HG03045 (cell line): ENCODE measurements around the gene RAVER1.
"Not testable (repeated sequence)": the region's sequence is repeated elsewhere in the genome, so short reads cannot be mapped to it uniquely, and the experiment has no call there.

Source experiments
- ATAC-seq: cut with Tn5 transposase; IDR thresholded peaks from one replicate; pipeline ENCODE4 v1.9.1; 2021; ENCODE audit warnings: mild to moderate bottlenecking, moderate library complexity; ENCODE audit not compliant: unreplicated experiment

The RAVER1 gene

GRCh38 chr19:10291554-10292205, 41.6 kb downstream of the RAVER1 start:
- no peak for ATAC-seq

GRCh38 chr19:10290876-10291553, 42.3 kb downstream of the RAVER1 start:
- ATAC-seq, result no peak

GRCh38 chr19:10290357-10290875, 42.9 kb downstream of the RAVER1 start:
- ATAC-seq, result no peak

- ATAC-seq, result no peak
Observed at GRCh38 chr19:10289836-10290356, 43.4 kb downstream of the RAVER1 start, which contains the start of gene ICAM5. Gene ICAM5, plus strand, starts transcription at chr19:10289952. Its CDS starts 92 bp downstream, at chr19:10290044.

- no peak for ATAC-seq
Observed at GRCh38 chr19:10289167-10289835, 44.0 kb downstream of the RAVER1 start.

GRCh38 chr19:10288662-10289166, 44.6 kb downstream of the RAVER1 start:
- no peak for ATAC-seq

- no peak for ATAC-seq
Observed at GRCh38 chr19:10286803-10287737, 46.3 kb downstream of the RAVER1 start, which contains the start of gene ICAM4. Gene ICAM4, plus strand, starts transcription at chr19:10286955. Its CDS starts 58 bp downstream, at chr19:10287013.

- ATAC-seq, result no peak
Observed at GRCh38 chr19:10285393-10285792, 47.9 kb downstream of the RAVER1 start.

GRCh38 chr19:10284960-10285278, 48.4 kb downstream of the RAVER1 start:
- no peak for ATAC-seq

- ATAC-seq, result no peak
Observed at GRCh38 chr19:10284065-10284959, 49.0 kb downstream of the RAVER1 start.

- no peak for ATAC-seq
Observed at GRCh38 chr19:10283301-10284064, 49.8 kb downstream of the RAVER1 start.

GRCh38 chr19:10282043-10282442, 51.3 kb downstream of the RAVER1 start:
- ATAC-seq, result not testable (repeated sequence)

GRCh38 chr19:10279737-10280442, 53.4 kb downstream of the RAVER1 start:
- ATAC-seq, result no peak

- no peak for ATAC-seq
Observed at GRCh38 chr19:10278935-10279334, 54.4 kb downstream of the RAVER1 start.

- ATAC-seq, result no peak
Observed at GRCh38 chr19:10277795-10278589, 55.3 kb downstream of the RAVER1 start.

GRCh38 chr19:10274589-10274988, 58.7 kb downstream of the RAVER1 start:
- no peak for ATAC-seq

GRCh38 chr19:10271543-10272086, 61.7 kb downstream of the RAVER1 start:
- ATAC-seq, result peak; percentile 15
